DND-41 (cell line): ENCODE measurements around the gene ACAA1.

ENCODE experiments used
- ATAC-seq: fragments of 200-7000 bp; cut with Tn5 transposase; 3 replicates; pipeline ENCODE4 v1.9.1; 2021; ENCODE audit warnings: low read depth; ENCODE audit not compliant: insufficient read depth
- DNase-seq: peaks from one replicate; pipeline ENCODE4 v3.0.0-alpha.2; 2020
- H2AFZ ChIP-seq: 2 replicates; pipeline ENCODE4 v1.6.0; 2012; ENCODE audit warnings: low read depth, low read length
- H3K27ac ChIP-seq: 2 replicates; pipeline ENCODE4 v1.5.1; 2012; ENCODE audit warnings: low read length, inconsistent platforms
- H3K27me3 ChIP-seq: fragments of 200-600 bp; sonication (generic); 2 replicates; pipeline ENCODE4 v1.6.0; 2012; ENCODE audit warnings: low read length, mild to moderate bottlenecking, inconsistent platforms; ENCODE audit not compliant: insufficient read depth, poor library complexity
- H3K36me3 ChIP-seq: 2 replicates; pipeline ENCODE4 v1.5.1; 2012; ENCODE audit warnings: low read length, inconsistent platforms; ENCODE audit not compliant: insufficient read depth
- H3K4me1 ChIP-seq: 2 replicates; pipeline ENCODE4 v1.5.1; 2012; ENCODE audit warnings: mild to moderate bottlenecking, low read length; ENCODE audit not compliant: insufficient read depth
- H3K4me2 ChIP-seq: 2 replicates; pipeline ENCODE4 v1.6.0; 2012; ENCODE audit warnings: mild to moderate bottlenecking, moderate library complexity, low read length, inconsistent platforms; ENCODE audit not compliant: insufficient read depth
- H3K4me3 ChIP-seq, 2 experiments: fragments of 200-600 bp in 1 of 2; shearing (Covaris generic) in 1 of 2; 2 replicates each; pipeline ENCODE4 v1.5.1; 2012 to 2016; ENCODE audit warnings: inconsistent platforms in 2 of 2, low read length in 2 of 2, mild to moderate bottlenecking in 2 of 2, low read depth in 1 of 2, moderate library complexity in 1 of 2
- H3K79me2 ChIP-seq: 2 replicates; pipeline ENCODE4 v1.6.0; 2012; ENCODE audit warnings: low read length, inconsistent platforms; ENCODE audit not compliant: insufficient read depth
- H3K9ac ChIP-seq: 2 replicates; pipeline ENCODE4 v1.6.0; 2012; ENCODE audit warnings: low read depth, mild to moderate bottlenecking, inconsistent platforms, low read length, moderate library complexity
- H3K9me3 ChIP-seq: 2 replicates; pipeline ENCODE4 v1.5.1; 2012; ENCODE audit warnings: low read length, moderate library complexity, mild to moderate bottlenecking, inconsistent platforms; ENCODE audit not compliant: insufficient read depth, severe bottlenecking
- H4K20me1 ChIP-seq: 2 replicates; pipeline ENCODE4 v1.6.0; 2012; ENCODE audit warnings: low read length; ENCODE audit not compliant: insufficient read depth
- EZH2 ChIP-seq: IDR thresholded peaks from 3 replicates; pipeline ENCODE4 v1.6.1; 2012; ENCODE audit warnings: borderline replicate concordance, low read depth, mild to moderate bottlenecking, moderate library complexity, low read length, inconsistent platforms; ENCODE audit not compliant: severe bottlenecking
- TF ChIP-seq, protein P1 (sequence below): IDR thresholded peaks from 2 replicates; pipeline ENCODE4 v1.5.1; 2012; ENCODE audit warnings: borderline replicate concordance, low read length, moderate library complexity, mild to moderate bottlenecking; ENCODE audit not compliant: poor library complexity, severe bottlenecking; ENCODE audit errors: extremely low read depth

ACAA1 gene

GRCh38 chr3:38154033-38154494 is 17.1 kb upstream of the ACAA1 start:
- Histone ChIP-seq H3K4me3 (no peak overlapping the region), H3K4me1 (no peaks in the 10 kb centered on the region), H4K20me1 (no peaks in the 10 kb centered on the region), H2AFZ (no peak overlapping the region), H3K27ac (no peak overlapping the region), H3K9ac (no peak overlapping the region), H3K9me3 (no peaks in the 10 kb centered on the region), H3K79me2 (no peaks in the 10 kb centered on the region), H3K27me3 (no peaks in the 10 kb centered on the region), H3K36me3 (no peaks in the 10 kb centered on the region), H3K4me2 (no peak overlapping the region)
- ATAC-seq (no peak), DNase-seq (no peak)
- TF ChIP-seq, protein P1, sequence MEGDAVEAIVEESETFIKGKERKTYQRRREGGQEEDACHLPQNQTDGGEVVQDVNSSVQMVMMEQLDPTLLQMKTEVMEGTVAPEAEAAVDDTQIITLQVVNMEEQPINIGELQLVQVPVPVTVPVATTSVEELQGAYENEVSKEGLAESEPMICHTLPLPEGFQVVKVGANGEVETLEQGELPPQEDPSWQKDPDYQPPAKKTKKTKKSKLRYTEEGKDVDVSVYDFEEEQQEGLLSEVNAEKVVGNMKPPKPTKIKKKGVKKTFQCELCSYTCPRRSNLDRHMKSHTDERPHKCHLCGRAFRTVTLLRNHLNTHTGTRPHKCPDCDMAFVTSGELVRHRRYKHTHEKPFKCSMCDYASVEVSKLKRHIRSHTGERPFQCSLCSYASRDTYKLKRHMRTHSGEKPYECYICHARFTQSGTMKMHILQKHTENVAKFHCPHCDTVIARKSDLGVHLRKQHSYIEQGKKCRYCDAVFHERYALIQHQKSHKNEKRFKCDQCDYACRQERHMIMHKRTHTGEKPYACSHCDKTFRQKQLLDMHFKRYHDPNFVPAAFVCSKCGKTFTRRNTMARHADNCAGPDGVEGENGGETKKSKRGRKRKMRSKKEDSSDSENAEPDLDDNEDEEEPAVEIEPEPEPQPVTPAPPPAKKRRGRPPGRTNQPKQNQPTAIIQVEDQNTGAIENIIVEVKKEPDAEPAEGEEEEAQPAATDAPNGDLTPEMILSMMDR = no peak
- TF ChIP-seq EZH2 = no peak

- no peak overlapping the region for H3K27ac ChIP-seq
- no peaks in the 10 kb centered on the region for H3K36me3 ChIP-seq
- no peaks in the 10 kb centered on the region for H3K79me2 ChIP-seq
- no peaks in the 10 kb centered on the region for H3K9me3 ChIP-seq
- H2AFZ ChIP-seq = no peak overlapping the region
- H3K4me1 ChIP-seq = no peaks in the 10 kb centered on the region
- DNase-seq = no peak
- ATAC-seq = no peak
- no peaks in the 10 kb centered on the region for H3K27me3 ChIP-seq
- H3K4me3 ChIP-seq = no peak overlapping the region
- no peaks in the 10 kb centered on the region for H4K20me1 ChIP-seq
- TF ChIP-seq, protein P1 = no peak
- TF ChIP-seq EZH2 = no peak
- H3K4me2 ChIP-seq = no peak overlapping the region
- no peak overlapping the region for H3K9ac ChIP-seq
These were observed 16.3 kb upstream of the ACAA1 start for GRCh38 chr3:38153221-38153620.

DNA sequence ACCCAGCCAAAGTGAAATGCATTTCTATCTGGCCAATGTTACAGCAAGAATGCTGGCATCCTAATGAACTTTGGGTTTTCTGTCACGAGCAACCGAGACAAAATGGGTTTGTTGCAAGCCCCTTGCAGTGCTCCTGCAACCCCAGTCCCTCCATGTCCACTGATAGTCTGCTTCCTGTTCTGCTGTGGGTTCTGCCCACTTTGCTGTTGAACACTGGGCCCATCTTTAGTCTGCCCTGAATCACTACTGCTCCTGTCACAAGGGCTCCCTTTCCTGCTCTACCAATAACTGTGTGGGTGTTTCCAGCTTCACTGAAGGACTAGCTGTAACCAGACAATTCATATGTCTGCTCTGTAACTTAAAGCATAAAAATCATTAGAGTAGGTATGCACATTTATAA is 15.7 kb upstream of the ACAA1 start:
- DNase-seq = no peak
- H3K4me3 ChIP-seq = no peak overlapping the region
- H3K36me3 ChIP-seq = no peaks in the 10 kb centered on the region
- no peak overlapping the region for H2AFZ ChIP-seq
- TF ChIP-seq, protein P1 = no peak
- no peak for TF ChIP-seq EZH2
- H3K9ac ChIP-seq = no peak overlapping the region
- H3K79me2 ChIP-seq = no peaks in the 10 kb centered on the region
- H3K27me3 ChIP-seq = no peaks in the 10 kb centered on the region
- ATAC-seq = no peak
- no peaks in the 10 kb centered on the region for H3K9me3 ChIP-seq
- no peak overlapping the region for H3K4me2 ChIP-seq
- no peak overlapping the region for H3K27ac ChIP-seq
- no peaks in the 10 kb centered on the region for H3K4me1 ChIP-seq
- no peaks in the 10 kb centered on the region for H4K20me1 ChIP-seq

- Histone ChIP-seq H3K9me3 (no peaks in the 10 kb centered on the region), H3K4me1 (no peaks in the 10 kb centered on the region), H3K9ac (no peak overlapping the region), H3K36me3 (no peaks in the 10 kb centered on the region), H3K4me2 (no peak overlapping the region), H4K20me1 (no peaks in the 10 kb centered on the region), H2AFZ (no peak overlapping the region), H3K4me3 (no peak overlapping the region), H3K27me3 (no peaks in the 10 kb centered on the region), H3K27ac (no peak overlapping the region), H3K79me2 (no peaks in the 10 kb centered on the region)
- no peak for ATAC-seq
- TF ChIP-seq, protein P1 = no peak
- TF ChIP-seq EZH2 = no peak
- DNase-seq = no peak
These were observed 14.8 kb upstream of the ACAA1 start for GRCh38 chr3:38151667-38152265.
